Activated T-cell treated with anti-CD3 and anti-CD28 coated beads, Interleukin-2, amount 50 U/mL, for 1 hour (primary cell): ENCODE measurements around the gene PRR11.
"Not testable (repeated sequence)": the region's sequence is repeated elsewhere in the genome, so short reads cannot be mapped to it uniquely, and the experiment has no call there.

Source experiments
- DNase-seq: peaks from one replicate; pipeline ENCODE4 v3.0.0-alpha.2; 2020

The PRR11 gene

GRCh38 chr17:59155439-59156177, at the start of gene PRR11:
PRR11 (plus strand) TSS chr17:59155746; CDS start chr17:59169753, 14,007 bp downstream.
- DNase-seq = peak; percentile 82

GRCh38 chr17:59105852-59106462, 49.6 kb upstream of the PRR11 start:
- peak; percentile 75 for DNase-seq

- peak; percentile 99 for DNase-seq
Measured at GRCh38 chr17:59106463-59107305, 48.9 kb upstream of the PRR11 start, which contains the start of gene TRIM37. TRIM37 (minus strand) TSS chr17:59106880; CDS start chr17:59106461, 419 bp downstream.

- DNase-seq = no peak
Measured at GRCh38 chr17:59107306-59107670, 48.3 kb upstream of the PRR11 start.

GRCh38 chr17:59108400-59109102, 47.0 kb upstream of the PRR11 start:
- no peak for DNase-seq

- no peak for DNase-seq
Measured at GRCh38 chr17:59110973-59111372, 44.6 kb upstream of the PRR11 start.

GRCh38 chr17:59111539-59111938, 44.0 kb upstream of the PRR11 start:
- DNase-seq = no peak

- DNase-seq = no peak
Measured at GRCh38 chr17:59115474-59115873, 40.1 kb upstream of the PRR11 start.

GRCh38 chr17:59121901-59122480, 33.6 kb upstream of the PRR11 start:
- no peak for DNase-seq

GRCh38 chr17:59124665-59125064, 30.9 kb upstream of the PRR11 start:
- DNase-seq = no peak

GRCh38 chr17:59126809-59127417, 28.6 kb upstream of the PRR11 start:
- no peak for DNase-seq

- DNase-seq = no peak
Measured at GRCh38 chr17:59129814-59130213, 25.7 kb upstream of the PRR11 start.

GRCh38 chr17:59131131-59131530, 24.4 kb upstream of the PRR11 start:
- DNase-seq = no peak

- not testable (repeated sequence) for DNase-seq
Measured at GRCh38 chr17:59138339-59138738, 17.2 kb upstream of the PRR11 start.

- no peak for DNase-seq
Measured at GRCh38 chr17:59139939-59140338, 15.6 kb upstream of the PRR11 start.

GRCh38 chr17:59141860-59142259, 13.7 kb upstream of the PRR11 start:
- DNase-seq = no peak

- DNase-seq = no peak
Measured at GRCh38 chr17:59145571-59146096, 9.9 kb upstream of the PRR11 start.

- no peak for DNase-seq
Measured at GRCh38 chr17:59149051-59149450, 6.5 kb upstream of the PRR11 start.

GRCh38 chr17:59149841-59150511, 5.6 kb upstream of the PRR11 start:
- DNase-seq = no peak

- no peak for DNase-seq
Measured at GRCh38 chr17:59151006-59151405, 4.5 kb upstream of the PRR11 start.

GRCh38 chr17:59151591-59151990, 4.0 kb upstream of the PRR11 start:
- no peak for DNase-seq
